C4-2B (cell line): ENCODE results near the gene GPR135.

ENCODE experiments used
- ZFX ChIP-seq: fragments of 450-650 bp; IDR thresholded peaks from 2 replicates; pipeline ENCODE4 v1.6.1; 2017
- TF ChIP-seq, protein P1 (sequence below): fragments of 450-650 bp; conservative IDR thresholded peaks from 2 replicates; pipeline ENCODE4 v1.5.1; 2017; ENCODE audit warnings: mild to moderate bottlenecking

DNA sequence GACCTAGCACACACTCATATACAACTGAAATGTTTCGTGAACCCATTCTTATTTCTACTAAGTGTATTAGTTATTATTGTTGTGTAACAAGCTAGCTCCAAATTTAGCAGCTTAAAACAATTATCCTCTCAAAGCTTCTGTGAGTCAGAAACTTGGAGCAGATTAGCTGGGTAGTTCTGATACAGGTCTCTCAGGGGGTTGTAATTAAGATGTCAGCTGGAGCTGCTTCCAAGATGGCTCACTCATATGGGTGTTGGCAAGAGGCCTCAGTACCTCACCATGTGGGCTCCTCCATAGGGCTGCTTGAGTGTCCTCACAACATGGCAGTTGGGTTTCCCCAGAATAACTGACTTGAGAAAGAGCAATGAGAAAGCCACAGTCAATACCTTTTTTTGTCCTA lies 9.8 kb downstream of the GPR135 start:
- TF ChIP-seq, protein P1, sequence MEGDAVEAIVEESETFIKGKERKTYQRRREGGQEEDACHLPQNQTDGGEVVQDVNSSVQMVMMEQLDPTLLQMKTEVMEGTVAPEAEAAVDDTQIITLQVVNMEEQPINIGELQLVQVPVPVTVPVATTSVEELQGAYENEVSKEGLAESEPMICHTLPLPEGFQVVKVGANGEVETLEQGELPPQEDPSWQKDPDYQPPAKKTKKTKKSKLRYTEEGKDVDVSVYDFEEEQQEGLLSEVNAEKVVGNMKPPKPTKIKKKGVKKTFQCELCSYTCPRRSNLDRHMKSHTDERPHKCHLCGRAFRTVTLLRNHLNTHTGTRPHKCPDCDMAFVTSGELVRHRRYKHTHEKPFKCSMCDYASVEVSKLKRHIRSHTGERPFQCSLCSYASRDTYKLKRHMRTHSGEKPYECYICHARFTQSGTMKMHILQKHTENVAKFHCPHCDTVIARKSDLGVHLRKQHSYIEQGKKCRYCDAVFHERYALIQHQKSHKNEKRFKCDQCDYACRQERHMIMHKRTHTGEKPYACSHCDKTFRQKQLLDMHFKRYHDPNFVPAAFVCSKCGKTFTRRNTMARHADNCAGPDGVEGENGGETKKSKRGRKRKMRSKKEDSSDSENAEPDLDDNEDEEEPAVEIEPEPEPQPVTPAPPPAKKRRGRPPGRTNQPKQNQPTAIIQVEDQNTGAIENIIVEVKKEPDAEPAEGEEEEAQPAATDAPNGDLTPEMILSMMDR: no peak
- no peak for TF ChIP-seq ZFX
